PFSK-1 (cell line): ENCODE results near the gene RTRAF.

Source experiments
- POLR2AphosphoS5 ChIP-seq: IDR thresholded peaks from 2 replicates; pipeline ENCODE4 v1.6.1; 2012; ENCODE audit warnings: low read depth, mild to moderate bottlenecking, control low read depth, low read length, moderate library complexity
- SIN3A ChIP-seq: IDR thresholded peaks from 2 replicates; pipeline ENCODE4 v1.6.1; 2012; ENCODE audit warnings: mild to moderate bottlenecking, low read length, moderate library complexity, borderline replicate concordance; ENCODE audit not compliant: insufficient read depth
- TAF1 ChIP-seq: IDR thresholded peaks from 2 replicates; pipeline ENCODE4 v1.6.1; 2012; ENCODE audit warnings: low read length, control low read depth, borderline replicate concordance; ENCODE audit not compliant: insufficient read depth

- TF ChIP-seq POLR2AphosphoS5 (no peak), TAF1 (no peak), SIN3A (no peak)
These were observed 58.8 kb downstream of the RTRAF start for GRCh38 chr14:52048116-52048515.
